Left renal cortex interstitium (tissue), 4 donors: ENCODE results near the gene PPEF2. TPM values are rescaled to one million over a fixed set of nuclear protein-coding genes. Genes with fewer than 3 reads are reported as not detected.

Source experiments
- DNase-seq, 4 donors: peaks; one replicate each; pipeline ENCODE4 v3.0.0-alpha.2; 2013; ENCODE audit warnings: low read depth in 4 of 4, low spot score in 2 of 4, missing footprints in 1 of 4
- polyA plus RNA-seq, 4 donors: library from polyadenylated mRNA; unstranded; fragments of 120-200 nt; gene quantifications; one replicate each; pipeline ENCODE4 v1.2.1, GENCODE V29; 2013; ENCODE audit not compliant: insufficient read length in 4 of 4

PPEF2 gene
- polyA plus RNA-seq, 4 donors: 0.25 to 0.56 TPM; not detected in 2

DNA sequence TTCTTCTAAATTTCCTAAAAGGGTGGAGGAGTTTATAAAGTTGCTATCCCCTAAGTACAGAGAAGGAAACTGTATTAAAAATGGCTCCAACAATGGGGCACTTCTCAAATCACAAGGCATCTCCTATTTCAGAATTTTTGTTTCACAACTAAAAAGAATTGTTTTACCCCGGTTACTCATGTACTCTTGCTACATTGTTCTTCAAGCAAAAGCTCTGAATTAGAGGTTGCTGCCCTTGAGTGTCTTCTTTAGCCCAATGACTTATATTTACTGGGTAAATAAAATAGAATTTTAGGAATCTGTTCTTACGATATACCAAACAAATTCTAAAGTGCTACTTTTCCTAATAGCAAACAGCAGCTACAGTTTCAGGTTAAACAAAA, 67.5 kb downstream of the PPEF2 start:
- no peak for DNase-seq

DNA sequence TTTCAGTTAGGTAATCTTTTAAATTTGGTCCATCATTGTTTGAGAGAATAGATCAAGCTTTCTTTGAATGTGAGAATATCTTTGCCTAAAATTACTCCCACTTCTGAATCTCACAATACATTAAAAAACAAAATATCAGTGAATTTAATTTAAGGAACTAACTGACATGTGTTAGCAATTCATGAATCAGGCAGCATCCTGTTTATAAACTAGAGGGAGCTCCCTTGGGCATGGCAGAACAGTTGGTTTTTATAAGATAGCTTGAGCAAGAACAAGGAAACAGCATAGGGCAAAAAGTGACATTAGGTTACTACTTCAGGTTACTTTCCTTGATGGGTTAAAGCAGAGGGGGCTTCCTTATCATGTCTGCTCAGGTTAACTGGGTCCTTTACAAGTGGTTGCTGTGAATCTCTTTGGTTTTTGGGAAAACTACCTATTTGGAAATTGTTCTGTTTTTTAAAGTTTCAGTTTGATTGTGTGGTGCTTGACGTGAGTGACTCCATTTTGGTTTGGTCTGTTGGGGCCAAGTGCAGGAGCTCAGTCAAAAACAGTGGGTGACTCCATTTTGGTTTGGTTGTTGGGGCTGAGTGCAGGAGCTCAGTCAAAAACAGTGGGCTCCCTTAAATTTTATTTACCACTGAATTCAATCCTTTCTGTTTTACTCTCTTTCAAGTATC, 68.0 kb downstream of the PPEF2 start:
- no peak for DNase-seq

DNA sequence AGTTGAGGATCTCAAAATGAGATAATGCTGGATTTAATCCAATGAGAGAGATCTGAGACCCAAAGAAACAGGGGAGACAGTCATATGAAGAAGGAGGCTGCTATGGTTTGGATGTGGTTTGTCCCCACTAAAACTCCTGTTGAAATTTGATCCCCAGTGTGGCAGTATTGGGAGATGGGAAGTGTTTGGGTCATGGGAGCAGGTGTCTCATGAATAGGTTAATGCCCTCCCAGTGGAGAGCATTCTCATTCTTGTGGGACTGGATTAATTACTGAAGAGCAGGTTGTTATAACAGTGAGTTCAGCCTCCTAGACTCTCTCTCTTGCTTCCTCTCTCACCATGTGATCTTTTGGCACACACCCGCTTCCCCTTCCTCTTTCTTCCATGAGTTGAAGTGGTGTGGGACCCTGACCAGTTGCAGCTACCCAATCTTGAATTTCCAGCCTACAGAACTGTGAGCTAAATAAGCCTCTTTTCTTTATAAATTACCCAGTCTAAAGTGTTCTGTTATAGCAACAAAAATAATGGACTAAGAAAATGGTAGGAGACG, 70.3 kb downstream of the PPEF2 start:
- DNase-seq: no peak

DNA sequence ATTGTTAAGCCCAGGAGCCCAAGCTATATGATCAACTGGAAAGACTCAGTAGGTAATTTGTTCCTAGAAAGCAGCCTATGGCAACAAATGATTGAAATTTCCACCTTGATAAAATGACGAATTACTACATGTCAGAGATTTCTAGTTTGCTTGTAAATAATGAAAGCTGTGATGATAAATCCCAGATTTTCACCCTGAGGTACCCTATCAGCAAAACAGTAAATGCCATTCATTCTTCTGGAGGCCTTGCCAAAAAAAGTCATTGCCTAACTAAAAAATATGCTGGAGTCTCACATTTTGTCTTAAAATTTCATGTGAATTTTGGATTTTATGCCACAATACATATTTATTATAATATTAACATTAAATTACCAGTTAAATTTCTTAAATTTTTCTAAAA, 71.3 kb downstream of the PPEF2 start:
- DNase-seq: no peak

DNA sequence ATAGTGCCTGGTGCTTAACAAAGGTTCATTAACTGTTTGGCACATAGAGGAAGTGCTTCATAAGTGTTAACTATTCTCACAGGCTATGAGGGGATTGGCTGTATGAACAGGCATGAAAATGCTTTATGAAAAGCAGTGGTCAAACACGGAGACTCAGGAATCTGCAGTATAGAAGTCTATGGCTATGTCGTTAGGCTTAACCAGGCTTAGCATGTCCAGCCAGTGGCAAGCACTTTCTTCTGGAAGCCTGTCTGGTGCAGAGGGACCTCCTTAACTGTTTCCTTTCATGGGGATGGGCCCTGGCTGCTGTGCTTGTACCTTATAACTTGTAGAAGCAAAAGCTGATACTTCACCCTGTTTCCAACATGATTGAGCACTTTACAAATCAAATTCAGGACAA, 78.4 kb downstream of the PPEF2 start:
- DNase-seq: no peak

DNA sequence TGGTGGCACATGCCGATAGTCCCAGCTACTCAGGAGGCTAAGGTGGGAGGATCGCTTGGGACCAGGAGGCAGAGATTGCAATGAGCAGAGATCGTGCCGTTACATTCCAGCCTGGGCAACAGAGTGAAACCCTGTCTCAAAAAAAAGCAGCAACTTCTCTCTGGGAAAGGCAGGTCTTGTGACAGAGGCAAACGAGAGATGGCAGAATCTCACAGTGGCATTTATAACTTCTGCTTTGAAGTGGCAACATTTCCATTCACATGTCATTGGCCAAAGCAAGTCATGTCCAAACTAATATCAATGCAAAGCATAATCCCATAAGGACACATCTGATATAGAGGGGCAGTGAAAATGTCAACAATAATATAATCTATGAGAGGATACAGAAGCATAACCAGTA, 79.8 kb downstream of the PPEF2 start:
- no peak for DNase-seq

DNA sequence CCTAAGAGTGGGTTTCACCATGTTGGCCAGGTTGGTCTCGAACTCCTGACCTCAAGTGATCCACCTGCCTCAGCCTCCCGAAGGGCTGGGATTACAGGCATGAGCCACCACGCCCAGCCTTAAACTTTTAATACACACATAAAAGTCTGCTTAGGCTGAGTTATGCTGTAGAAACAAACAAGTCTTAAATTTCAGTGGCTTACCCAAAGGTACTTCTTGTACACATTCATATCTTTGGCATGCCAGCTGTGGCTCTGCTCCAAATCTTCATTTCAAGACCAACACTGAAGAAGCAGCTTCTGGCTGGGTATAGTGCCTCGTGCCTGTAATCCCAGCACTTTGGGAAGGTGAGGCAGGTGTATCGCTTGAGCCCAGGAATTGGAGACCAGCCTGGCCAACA, 80.3 kb downstream of the PPEF2 start:
- no peak for DNase-seq

DNA sequence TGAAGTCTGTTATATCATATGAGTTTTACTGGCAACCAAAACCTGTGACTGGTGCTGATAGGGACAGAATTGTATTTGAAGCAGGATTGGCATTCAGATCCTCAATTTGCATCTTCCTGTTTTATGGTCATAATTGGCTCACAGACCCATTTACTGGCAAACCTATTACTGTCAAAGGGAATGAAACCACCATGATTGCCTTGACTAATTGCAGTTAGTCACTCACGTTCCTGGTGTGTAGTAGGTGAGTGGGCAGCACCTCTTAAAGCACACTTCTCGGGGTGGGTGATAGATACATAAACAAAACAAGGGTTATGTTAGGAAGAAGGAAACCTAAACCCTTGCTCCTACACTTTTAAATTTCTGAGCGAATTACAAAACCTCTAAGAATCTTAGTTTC, 81.0 kb downstream of the PPEF2 start:
- no peak for DNase-seq

DNA sequence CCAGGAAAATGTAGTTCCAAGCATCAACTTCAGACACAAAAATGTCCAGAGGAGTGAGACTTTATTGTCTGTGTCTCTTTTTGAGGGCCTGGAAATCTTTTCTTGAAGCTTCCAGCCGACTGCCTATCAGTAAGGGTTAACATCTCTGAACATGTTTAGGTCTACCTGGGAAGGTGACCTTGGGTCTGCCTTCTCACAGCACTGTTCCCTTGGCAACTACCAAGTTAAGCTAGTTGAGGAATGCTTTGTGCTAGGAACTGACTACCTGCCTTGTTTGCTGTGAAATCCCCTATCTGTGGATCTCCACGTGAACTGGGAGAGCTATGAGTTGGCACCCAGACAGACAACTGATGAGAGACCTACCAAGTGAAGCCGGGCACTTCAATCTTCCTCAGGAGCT, 81.6 kb downstream of the PPEF2 start:
- DNase-seq: no peak

DNA sequence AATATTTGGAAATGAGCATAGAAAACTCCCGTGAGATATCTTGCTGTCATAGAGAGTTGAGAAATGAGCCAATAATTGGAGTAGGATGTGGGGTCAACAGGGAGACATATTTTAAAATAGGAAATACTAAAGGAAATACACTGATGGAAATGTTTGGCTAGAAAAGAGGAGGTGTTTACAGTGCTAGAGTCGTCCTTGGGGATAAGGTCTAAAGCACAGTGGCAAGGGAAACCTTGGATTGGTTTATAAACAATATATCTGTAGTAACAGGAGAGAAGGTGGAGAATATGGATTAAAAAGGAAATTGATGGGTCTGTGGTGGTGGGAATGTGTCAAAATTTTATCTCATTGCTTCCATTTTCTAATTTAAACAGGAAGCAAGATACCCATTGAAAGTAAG, 82.1 kb downstream of the PPEF2 start:
- no peak for DNase-seq

DNA sequence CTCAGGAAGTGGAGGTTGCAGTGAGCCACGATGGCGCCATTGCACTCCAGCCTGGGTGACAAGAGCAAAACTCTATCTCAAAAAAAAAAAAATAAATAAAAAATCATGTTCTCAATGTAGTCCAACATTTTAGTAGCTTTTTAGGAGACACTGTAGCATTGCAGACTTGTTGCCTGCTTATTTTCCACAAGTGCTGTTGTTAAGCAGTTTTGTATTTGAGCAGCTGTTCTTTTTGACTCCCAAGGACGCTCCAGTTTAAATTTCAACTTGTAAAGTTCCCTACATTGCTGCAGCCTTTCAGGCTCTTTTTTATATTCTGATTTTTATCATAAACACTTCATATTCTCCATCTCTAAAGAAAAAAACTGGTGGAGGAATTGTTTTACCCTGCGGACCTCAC, 83.1 kb downstream of the PPEF2 start:
- DNase-seq: no peak

DNA sequence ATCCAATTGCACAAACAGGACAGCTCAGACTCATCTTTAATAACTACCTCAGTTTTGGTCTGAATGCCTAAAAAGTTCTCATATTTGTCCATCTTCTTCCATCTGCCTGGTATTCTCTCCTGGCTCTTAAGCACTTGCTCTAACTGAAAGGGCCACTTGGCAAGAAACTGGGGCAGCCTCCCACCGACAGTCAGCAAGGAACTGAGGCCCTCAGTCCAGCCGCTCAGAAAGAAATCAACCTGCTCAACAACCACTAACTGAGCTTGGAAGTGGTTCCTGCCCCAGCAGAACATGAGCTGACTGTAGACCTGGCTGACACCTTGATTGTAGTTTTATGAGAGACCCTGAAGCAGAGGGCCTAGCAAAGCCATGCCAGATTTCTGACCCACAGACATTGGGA, 84.4 kb downstream of the PPEF2 start:
- no peak for DNase-seq

Other genes with a start within 250 kb of the PPEF2 start
- 100 to 1,000 TPM; 135 to 181 (median 153) TPM for gene G3BP2, start 229.0 kb downstream of the PPEF2 start, polyA plus RNA-seq
- 10 to 100 TPM; 71.3 to 93.2 (median 81.3) TPM for gene USO1, start 177.9 kb downstream of the PPEF2 start, polyA plus RNA-seq
- 10 to 100 TPM; 13.4 to 16.3 (median 13.9) TPM for gene NAAA, start 38.6 kb upstream of the PPEF2 start, polyA plus RNA-seq
- 10 to 100 TPM; 39.2 to 51.4 (median 45.4) TPM for gene SDAD1, start 88.5 kb upstream of the PPEF2 start, polyA plus RNA-seq
- gene CXCL9, start 105.1 kb upstream of the PPEF2 start, polyA plus RNA-seq: under 1 TPM; 0.07 to 0.13 (median 0.10) TPM
- 1 to 10 TPM; 3.9 to 6.7 (median 5.2) TPM for gene CXCL10, start 121.0 kb upstream of the PPEF2 start, polyA plus RNA-seq
- under 1 TPM; 0.17 to 0.38 (median 0.29) TPM for gene CXCL11, start 133.6 kb upstream of the PPEF2 start, polyA plus RNA-seq
- under 1 TPM; 0.35 to 0.82 (median 0.50) TPM for gene ART3, start 172.3 kb upstream of the PPEF2 start, polyA plus RNA-seq
- 10 to 100 TPM; 61.7 to 97.9 (median 78.8) TPM for gene NUP54, start 245.9 kb upstream of the PPEF2 start, polyA plus RNA-seq